CD4-positive, alpha-beta T cell treated with Interleukin-1 beta for 1 hour (primary cell): ENCODE results near the gene INPP5A.

ENCODE experiments used
- DNase-seq, 2 donors: peaks; one replicate each; pipeline ENCODE4 v3.0.0-alpha.2; 2020 to 2022

INPP5A gene

GRCh38 chr10:132650611-132651250 lies 113.1 kb downstream of the INPP5A start:
- no peak for DNase-seq

GRCh38 chr10:132651511-132652029 lies 114.0 kb downstream of the INPP5A start:
- no peak for DNase-seq

GRCh38 chr10:132652446-132652845 lies 114.9 kb downstream of the INPP5A start:
- no peak for DNase-seq

GRCh38 chr10:132652936-132653590 lies 115.5 kb downstream of the INPP5A start:
- no peak for DNase-seq

GRCh38 chr10:132653721-132654120 lies 116.1 kb downstream of the INPP5A start:
- DNase-seq, result no peak

- DNase-seq, result no peak
Observed at GRCh38 chr10:132654121-132654571, 116.6 kb downstream of the INPP5A start.

- peak; percentile 37 to 40 for DNase-seq
Observed at GRCh38 chr10:132654708-132655661, 117.4 kb downstream of the INPP5A start.

- no peak for DNase-seq
Observed at GRCh38 chr10:132655735-132656134, 118.1 kb downstream of the INPP5A start.

- no peak for DNase-seq
Observed at GRCh38 chr10:132656283-132657126, 118.9 kb downstream of the INPP5A start.

- no peak for DNase-seq
Observed at GRCh38 chr10:132657127-132657706, 119.6 kb downstream of the INPP5A start.

GRCh38 chr10:132657748-132658147 lies 120.2 kb downstream of the INPP5A start:
- DNase-seq, result no peak

GRCh38 chr10:132658546-132659205 lies 121.1 kb downstream of the INPP5A start:
- no peak for DNase-seq

GRCh38 chr10:132659206-132660091 lies 121.9 kb downstream of the INPP5A start:
- DNase-seq, result no peak

GRCh38 chr10:132660385-132660784 lies 122.8 kb downstream of the INPP5A start:
- no peak for DNase-seq

GRCh38 chr10:132662186-132662920 lies 124.8 kb downstream of the INPP5A start:
- DNase-seq, result no peak

- no peak for DNase-seq
Observed at GRCh38 chr10:132663666-132664365, 126.2 kb downstream of the INPP5A start.

- DNase-seq, result no peak
Observed at GRCh38 chr10:132664407-132664806, 126.8 kb downstream of the INPP5A start.

GRCh38 chr10:132664883-132665282 lies 127.3 kb downstream of the INPP5A start:
- DNase-seq, result no peak
